Measurements from ENCODE around the gene SYCP3. TPM values are rescaled to one million over a fixed set of nuclear protein-coding genes. Genes with fewer than 3 reads are reported as not detected.

SYCP3 gene
- total RNA-seq, 1 experiment from 2014 or later, result 0.31 TPM

- TF ChIP-seq CTCF (conservative IDR thresholded peaks at IDR 0.05), result no peak
- no peak for DNase-seq
- H3K27ac Mint-ChIP-seq, result no peak overlapping the region
- Histone ChIP-seq H3K9ac (ENCODE audit: extremely low read depth, insufficient read length, low read length) (no peak overlapping the region), H4K5ac (ENCODE audit: insufficient read length, low read depth, low read length) (no peak overlapping the region), H3K27me3 (ENCODE audit: insufficient read depth, low read length) (peaks cover 8% of the 10 kb centered on the region; the same call in 1 of the 2 replicates), H3K23ac (ENCODE audit: insufficient read length, low read depth, low read length) (no peak overlapping the region), H2BK15ac (ENCODE audit: low read depth, low read length) (no peak overlapping the region), H2BK120ac (ENCODE audit: low read depth, low read length, poor library complexity, severe bottlenecking) (no peak overlapping the region), H3K23me2 (ENCODE audit: insufficient read length, low read depth, low read length, poor library complexity, severe bottlenecking) (peaks cover 13% of the 10 kb centered on the region), H3K4me1 (ENCODE audit: insufficient read depth, low read length) (peaks cover 3% of the 10 kb centered on the region; the same call in 1 of the 2 replicates), H4K91ac (ENCODE audit: insufficient read length, low read depth, low read length) (no peak overlapping the region), H3K79me2 (ENCODE audit: insufficient read depth, low read length) (no peaks in the 10 kb centered on the region), H2BK5ac (ENCODE audit: insufficient read length, low read length) (no peak overlapping the region), H3K9me3 (ENCODE audit: control insufficient read depth, low read depth, low read length) (no peaks in the 10 kb centered on the region), H3K79me1 (ENCODE audit: insufficient read depth, low read depth, low read length, poor library complexity, severe bottlenecking) (no peaks in the 10 kb centered on the region), H3K18ac (ENCODE audit: insufficient read length, low read depth, low read length) (no peak overlapping the region), H3K4me2 (ENCODE audit: insufficient read depth, insufficient read length, low read length) (no peak overlapping the region), H2BK12ac (ENCODE audit: insufficient read length, low read depth, low read length) (no peak overlapping the region), H3T11ph (ENCODE audit: low read length) (no peak overlapping the region), H4K20me1 (ENCODE audit: control insufficient read depth, insufficient read depth, insufficient read length) (no peaks in the 10 kb centered on the region), H3K4ac (ENCODE audit: low read depth, low read length) (no peak overlapping the region), H2AK5ac (ENCODE audit: insufficient read length, low read length) (no peak overlapping the region), H3K14ac (ENCODE audit: insufficient read depth, low read length) (no peak overlapping the region), H3K27ac (ENCODE audit: insufficient read length, low read depth, low read length) (no peak overlapping the region), H2BK20ac (ENCODE audit: low read depth, low read length, poor library complexity, severe bottlenecking) (no peak overlapping the region), H4K8ac (replicated peaks; ENCODE audit: insufficient read length, low read depth, low read length) (no peak overlapping the region), H3K56ac (ENCODE audit: insufficient read length, low read depth, low read length) (no peak overlapping the region), H2AFZ (ENCODE audit: low read length) (no peak overlapping the region)
- WGBS (ENCODE audit: extremely low coverage, insufficient read length, low lambda C conversion rate), result no CpG with 5 or more reads among the region's 2 CpGs
- peaks cover 18 to 19% of the 10 kb centered on the region in 2 experiments for H3K4me1 Mint-ChIP-seq
- H3K36me3 Mint-ChIP-seq (ENCODE audit: insufficient read depth in 1 of 3, low read depth in 3 of 3), result peaks cover 0 to 2% (median 0%) of the 10 kb centered on the region in 3 experiments; a peak in 2 of 7 replicates
- no peak overlapping the region for H3K4me3 Mint-ChIP-seq
- H3K27me3 Mint-ChIP-seq (ENCODE audit: low read depth), result peaks cover 25% of the 10 kb centered on the region
- H3K9me3 Mint-ChIP-seq, result no peaks in the 10 kb centered on the region
Measured at GRCh38 chr12:101694986-101695385, 44.3 kb downstream of the SYCP3 start.
